ENCODE data around the gene YEATS2. TPM values are rescaled to one million over a fixed set of nuclear protein-coding genes. Genes with fewer than 3 reads are reported as not detected.

The YEATS2 gene
- 10 to 100 TPM in 1 of 4 donors, 1 to 10 TPM in 3; 3.5 to 19.2 (median 6.0) TPM for polyA plus RNA-seq
- long read RNA-seq, donor 1: 0 reads
- long read RNA-seq, donor 2: 0 reads
- long read RNA-seq, donor 3, full-length matches to known transcripts: 1 of 6 reads
- long read RNA-seq, donor 3, partial matches to known transcripts: 5 of 6 reads
- long read RNA-seq, donor 3, other reads (novel, unspliced or antisense): 0 of 6 reads
- long read RNA-seq, donor 4: 0 reads
- long read RNA-seq, donor 5: 0 reads
- long read RNA-seq, donor 6, partial matches to known transcripts: 0 of 10 reads
- long read RNA-seq, donor 6, other reads (novel, unspliced or antisense): 9 of 10 reads
- long read RNA-seq, donor 7: 0 reads
- long read RNA-seq, donor 8: 0 reads
- long read RNA-seq, donor 9: 0 reads
- long read RNA-seq, donor 10, full-length matches to known transcripts: 1 of 18 reads
- long read RNA-seq, donor 10, partial matches to known transcripts: 5 of 18 reads
- long read RNA-seq, donor 10, other reads (novel, unspliced or antisense): 12 of 18 reads

DNA sequence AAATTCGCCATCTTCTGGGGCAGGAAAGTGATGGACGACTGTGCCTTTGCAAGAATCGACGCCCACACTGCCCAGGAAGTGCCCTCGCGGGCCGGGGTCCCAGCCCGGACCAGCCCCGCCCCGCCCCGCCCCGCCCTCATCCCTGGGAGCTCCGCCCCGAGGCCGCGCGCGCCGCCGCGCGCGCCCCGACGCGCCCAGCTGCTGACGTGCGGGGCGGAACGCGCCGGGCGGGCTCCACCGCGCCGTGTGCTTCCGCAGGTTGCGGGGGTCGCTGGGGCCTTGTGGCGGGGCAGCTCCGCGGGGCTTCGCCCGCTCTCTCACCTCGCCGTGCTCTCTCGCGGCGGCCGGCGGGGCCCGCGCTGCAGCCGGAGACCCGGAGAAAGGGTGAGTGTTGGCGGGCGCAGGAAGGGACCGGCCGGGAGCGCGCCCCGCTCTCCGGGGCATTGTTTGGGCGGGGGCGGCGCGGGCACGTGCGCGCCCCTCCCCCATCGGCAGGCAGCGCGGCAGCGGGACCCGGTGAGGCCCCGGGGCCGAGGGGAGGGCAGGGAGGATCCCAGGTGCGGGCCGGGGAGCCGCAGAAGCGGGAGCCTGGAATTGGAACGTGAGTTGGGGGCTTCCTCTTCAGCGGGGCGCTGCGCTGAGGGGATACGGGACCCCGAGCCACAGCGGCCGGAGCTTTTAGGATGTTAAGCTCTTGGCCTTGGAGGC is at the start of gene YEATS2:
YEATS2 (plus strand) TSS at position 188 of the 708 bp plus-strand sequence. CDS start 17,366 bp downstream, outside the sequence.
- Histone ChIP-seq H3K36me3 (ENCODE audit: control insufficient read depth in 3 of 3, insufficient read depth in 2 of 3, low read depth in 1 of 3, low read length in 3 of 3) (peaks cover 0 to 8% (median 0%) of the 10 kb centered on the region in 3 donors), H3K4me3 (ENCODE audit: low read depth in 1 of 3, low read length in 3 of 3) (peak within 1 kb of the TSS; percentile 77 to 92 (median 88)), H3K27me3 (ENCODE audit: control insufficient read depth in 3 of 3, insufficient read depth in 3 of 3, low read length in 3 of 3) (no peaks in the 10 kb centered on the region), H3K9me3 (ENCODE audit: control insufficient read depth in 2 of 2, insufficient read depth in 1 of 2, low read depth in 1 of 2, low read length in 1 of 2) (no peaks in the 10 kb centered on the region), H3K27ac (ENCODE audit: low read depth in 1 of 3, low read length in 2 of 3) (peak within 1 kb of the TSS; percentile 73 to 87 (median 83)), H3K4me1 (ENCODE audit: control insufficient read depth in 3 of 3, insufficient read depth in 2 of 3, low read depth in 1 of 3, low read length in 2 of 3) (peaks cover 0 to 9% (median 6%) of the 10 kb centered on the region in 3 donors)
- FAIRE-seq (no peak), DNase-seq (peak; percentile 68 to 86)
- WGBS, 3 donors: 0 to 1% (median 1%) methylated on average over 39 to 89 of the region's 89 CpGs

DNA sequence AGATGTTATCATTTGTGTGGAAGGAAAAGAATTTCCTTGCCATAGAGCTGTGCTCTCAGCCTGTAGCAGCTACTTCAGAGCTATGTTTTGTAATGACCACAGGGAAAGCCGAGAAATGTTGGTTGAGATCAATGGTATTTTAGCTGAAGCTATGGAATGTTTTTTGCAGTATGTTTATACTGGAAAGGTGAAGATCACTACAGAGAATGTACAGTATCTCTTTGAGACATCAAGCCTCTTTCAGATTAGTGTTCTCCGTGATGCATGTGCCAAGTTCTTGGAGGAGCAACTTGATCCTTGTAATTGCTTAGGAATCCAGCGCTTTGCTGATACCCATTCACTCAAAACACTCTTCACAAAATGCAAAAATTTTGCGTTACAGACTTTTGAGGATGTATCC is 47.0 kb upstream of the YEATS2 start:
- Histone ChIP-seq H3K27me3 (ENCODE audit: control insufficient read depth in 3 of 3, insufficient read depth in 3 of 3, low read length in 3 of 3) (no peaks in the 10 kb centered on the region), H3K27ac (ENCODE audit: low read depth in 1 of 3, low read length in 2 of 3) (no peak overlapping the region), H3K9me3 (ENCODE audit: control insufficient read depth in 2 of 2, insufficient read depth in 1 of 2, low read depth in 1 of 2, low read length in 1 of 2) (peaks cover 3 to 39% of the 10 kb centered on the region in 2 donors), H3K4me3 (ENCODE audit: low read depth in 1 of 3, low read length in 3 of 3) (no peak overlapping the region), H3K36me3 (ENCODE audit: control insufficient read depth in 3 of 3, insufficient read depth in 2 of 3, low read depth in 1 of 3, low read length in 3 of 3) (peaks cover 6 to 29% (median 23%) of the 10 kb centered on the region in 3 donors), H3K4me1 (ENCODE audit: control insufficient read depth in 3 of 3, insufficient read depth in 2 of 3, low read depth in 1 of 3, low read length in 2 of 3) (no peaks in the 10 kb centered on the region)
- DNase-seq (no peak), FAIRE-seq (no peak)
- WGBS, 3 donors: 97 to 99% (median 98%) methylated on average over 4 of the region's 4 CpGs

GRCh38 chr3:183653209-183654064 is 44.2 kb upstream of the YEATS2 start:
- Histone ChIP-seq H3K4me1 (ENCODE audit: control insufficient read depth in 3 of 3, insufficient read depth in 2 of 3, low read depth in 1 of 3, low read length in 2 of 3) (no peaks in the 10 kb centered on the region), H3K9me3 (ENCODE audit: control insufficient read depth in 2 of 2, insufficient read depth in 1 of 2, low read depth in 1 of 2, low read length in 1 of 2) (peaks cover 3 to 48% of the 10 kb centered on the region in 2 donors), H3K27ac (ENCODE audit: low read depth in 1 of 3, low read length in 2 of 3) (no peak overlapping the region), H3K27me3 (ENCODE audit: control insufficient read depth in 3 of 3, insufficient read depth in 3 of 3, low read length in 3 of 3) (no peaks in the 10 kb centered on the region), H3K36me3 (ENCODE audit: control insufficient read depth in 3 of 3, insufficient read depth in 2 of 3, low read depth in 1 of 3, low read length in 3 of 3) (peaks cover 6 to 27% (median 25%) of the 10 kb centered on the region in 3 donors), H3K4me3 (ENCODE audit: low read depth in 1 of 3, low read length in 3 of 3) (no peak overlapping the region)
- peak in 1 of 2 donors; percentile 23 for DNase-seq
- FAIRE-seq: no peak
- 82 to 96% (median 92%) methylated on average over 6 of the region's 6 CpGs for WGBS, 3 donors

DNA sequence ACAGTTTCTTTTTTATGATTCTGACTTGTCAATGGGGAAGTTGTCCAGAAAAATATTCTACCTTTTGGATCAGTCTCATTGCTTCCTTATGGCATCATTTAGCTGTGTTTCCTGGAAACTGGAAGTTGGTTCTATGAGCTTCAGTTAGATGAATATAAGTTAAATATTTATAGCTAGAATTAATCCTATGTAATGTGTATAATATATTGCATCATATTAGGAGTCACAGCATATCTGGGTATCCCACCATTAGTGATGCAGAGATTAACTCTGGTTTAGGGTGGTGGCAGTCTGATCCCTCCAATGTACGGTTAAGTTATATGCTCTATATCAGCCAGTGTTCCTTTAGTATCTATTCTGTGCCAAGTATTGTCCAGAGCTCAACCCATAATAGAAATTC is 42.9 kb upstream of the YEATS2 start:
- H3K27ac ChIP-seq (ENCODE audit: low read depth in 1 of 3, low read length in 2 of 3): no peak overlapping the region
- no peak overlapping the region for H3K4me3 ChIP-seq (ENCODE audit: low read depth in 1 of 3, low read length in 3 of 3)
- no peaks in the 10 kb centered on the region for H3K4me1 ChIP-seq (ENCODE audit: control insufficient read depth in 3 of 3, insufficient read depth in 2 of 3, low read depth in 1 of 3, low read length in 2 of 3)
- 96 to 98% (median 97%) methylated on average over 1 of the region's 1 CpG for WGBS, 3 donors
- H3K36me3 ChIP-seq (ENCODE audit: control insufficient read depth in 3 of 3, insufficient read depth in 2 of 3, low read depth in 1 of 3, low read length in 3 of 3): peaks cover 6 to 32% (median 25%) of the 10 kb centered on the region in 3 donors
- DNase-seq (no peak), FAIRE-seq (no peak)
- peaks cover 3 to 48% of the 10 kb centered on the region in 2 donors for H3K9me3 ChIP-seq (ENCODE audit: control insufficient read depth in 2 of 2, insufficient read depth in 1 of 2, low read depth in 1 of 2, low read length in 1 of 2)
- H3K27me3 ChIP-seq (ENCODE audit: control insufficient read depth in 3 of 3, insufficient read depth in 3 of 3, low read length in 3 of 3): no peaks in the 10 kb centered on the region

- Histone ChIP-seq H3K4me1 (ENCODE audit: control insufficient read depth in 3 of 3, insufficient read depth in 2 of 3, low read depth in 1 of 3, low read length in 2 of 3) (no peaks in the 10 kb centered on the region), H3K9me3 (ENCODE audit: control insufficient read depth in 2 of 2, insufficient read depth in 1 of 2, low read depth in 1 of 2, low read length in 1 of 2) (no peaks in the 10 kb centered on the region), H3K27ac (ENCODE audit: low read depth in 1 of 3, low read length in 2 of 3) (no peak overlapping the region), H3K27me3 (ENCODE audit: control insufficient read depth in 3 of 3, insufficient read depth in 3 of 3, low read length in 3 of 3) (no peaks in the 10 kb centered on the region), H3K4me3 (ENCODE audit: low read depth in 1 of 3, low read length in 3 of 3) (no peak overlapping the region), H3K36me3 (ENCODE audit: control insufficient read depth in 3 of 3, insufficient read depth in 2 of 3, low read depth in 1 of 3, low read length in 3 of 3) (peaks cover 2 to 35% (median 7%) of the 10 kb centered on the region in 3 donors)
- 34 to 87% (median 83%) methylated on average over 3 of the region's 3 CpGs for WGBS, 3 donors
- DNase-seq (no peak), FAIRE-seq (no peak)
Measured at GRCh38 chr3:183662099-183662498, 35.5 kb upstream of the YEATS2 start.

- 84 to 93% (median 85%) methylated on average over 3 of the region's 3 CpGs for WGBS, 3 donors
- FAIRE-seq: no peak
Measured at GRCh38 chr3:183664913-183665381, 32.6 kb upstream of the YEATS2 start.

GRCh38 chr3:183680061-183680460 is 17.5 kb upstream of the YEATS2 start:
- Histone ChIP-seq H3K36me3 (ENCODE audit: control insufficient read depth in 3 of 3, insufficient read depth in 2 of 3, low read depth in 1 of 3, low read length in 3 of 3) (peaks cover 0 to 17% (median 7%) of the 10 kb centered on the region in 3 donors), H3K9me3 (ENCODE audit: control insufficient read depth in 2 of 2, insufficient read depth in 1 of 2, low read depth in 1 of 2, low read length in 1 of 2) (no peaks in the 10 kb centered on the region)

More at GRCh38 chr3:183664913-183665381, 32.6 kb upstream of the YEATS2 start:
- no peak for DNase-seq
- Histone ChIP-seq H3K9me3 (ENCODE audit: control insufficient read depth in 2 of 2, insufficient read depth in 1 of 2, low read depth in 1 of 2, low read length in 1 of 2) (no peaks in the 10 kb centered on the region), H3K27ac (ENCODE audit: low read depth in 1 of 3, low read length in 2 of 3) (no peak overlapping the region), H3K4me3 (ENCODE audit: low read depth in 1 of 3, low read length in 3 of 3) (no peak overlapping the region), H3K27me3 (ENCODE audit: control insufficient read depth in 3 of 3, insufficient read depth in 3 of 3, low read length in 3 of 3) (no peaks in the 10 kb centered on the region), H3K4me1 (ENCODE audit: control insufficient read depth in 3 of 3, insufficient read depth in 2 of 3, low read depth in 1 of 3, low read length in 2 of 3) (no peaks in the 10 kb centered on the region), H3K36me3 (ENCODE audit: control insufficient read depth in 3 of 3, insufficient read depth in 2 of 3, low read depth in 1 of 3, low read length in 3 of 3) (peaks cover 8 to 35% (median 12%) of the 10 kb centered on the region in 3 donors)

More at GRCh38 chr3:183680061-183680460, 17.5 kb upstream of the YEATS2 start:
- no peaks in the 10 kb centered on the region for H3K4me1 ChIP-seq (ENCODE audit: control insufficient read depth in 3 of 3, insufficient read depth in 2 of 3, low read depth in 1 of 3, low read length in 2 of 3)
- no peak for DNase-seq
- no peak overlapping the region for H3K4me3 ChIP-seq (ENCODE audit: low read depth in 1 of 3, low read length in 3 of 3)
- H3K27me3 ChIP-seq (ENCODE audit: control insufficient read depth in 3 of 3, insufficient read depth in 3 of 3, low read length in 3 of 3): no peaks in the 10 kb centered on the region
- no peak overlapping the region for H3K27ac ChIP-seq (ENCODE audit: low read depth in 1 of 3, low read length in 2 of 3)
- FAIRE-seq: no peak
- 94 to 98% (median 95%) methylated on average over 3 of the region's 3 CpGs for WGBS, 3 donors
